ENCODE results near the gene WDR31.

Gene WDR31

GRCh38 chr9:113340011-113340699 is at the start of gene WDR31:
Gene WDR31 (minus strand): TSS chr9:113340275. CDS start chr9:113332022, 8,253 bp downstream.
- peak; percentile 92 for DNase-seq (ENCODE audit: extremely low spot score)
- CTCF ChIA-PET, result interaction anchor here (0.8 to 1.4 kb wide), 2 partner anchors 24 to 61 kb away, joined by 3 read pairs; partner anchors contain the start of gene ALAD
- peak; percentile 69 for TF ChIP-seq L3MBTL2 (conservative IDR thresholded peaks at IDR 0.05)
- TF ChIP-seq TARDBP (IDR thresholded peaks at IDR 0.05), result no peak; the same call in 1 of the 2 replicates
- TF ChIP-seq LEF1 (IDR thresholded peaks at IDR 0.05; ENCODE audit: borderline replicate concordance), result 0 out of 2 replicates have a peak, but pooled peaks have one; percentile 37
- no peak for TF ChIP-seq FOXK2 (IDR thresholded peaks at IDR 0.05)
- no peak for TF ChIP-seq ZNF384 (IDR thresholded peaks at IDR 0.05)
- no peak for TF ChIP-seq SP1 (IDR thresholded peaks at IDR 0.05)
- TF ChIP-seq NFRKB (IDR thresholded peaks at IDR 0.05), result no peak
- no peak; the same call in 1 of the 2 replicates for TF ChIP-seq ELF4 (IDR thresholded peaks at IDR 0.05)
- TF ChIP-seq SUZ12 (IDR thresholded peaks at IDR 0.05), result no peak
- TF ChIP-seq FOXA1 (IDR thresholded peaks at IDR 0.05), result no peak
- TF ChIP-seq ARNT (IDR thresholded peaks at IDR 0.05), result peak; percentile 76
- TF ChIP-seq PKNOX1 (IDR thresholded peaks at IDR 0.05), result no peak
- peak; percentile 75; the same call in 1 of the 2 replicates for TF ChIP-seq FOXM1 (IDR thresholded peaks at IDR 0.05; ENCODE audit: borderline replicate concordance)
- no peak for TF ChIP-seq BHLHE40 (IDR thresholded peaks at IDR 0.05; ENCODE audit: borderline replicate concordance)
- TF ChIP-seq HDGF (IDR thresholded peaks at IDR 0.05; ENCODE audit: borderline replicate concordance), result no peak
- TF ChIP-seq CTBP1 (IDR thresholded peaks at IDR 0.05; ENCODE audit: borderline replicate concordance), result peak; percentile 76; the same call in 1 of the 2 replicates
- POLR2A ChIA-PET, result interaction anchor here (0.7 to 3.8 kb wide), 25 partner anchors 9 to 190 kb away, joined by 3 to 25 read pairs (median 5); partner anchors contain the start of genes ALAD, BSPRY, C9orf43 and CDC26

- POLR2A ChIA-PET, result no interaction called here
- TF ChIP-seq FOXM1 (IDR thresholded peaks at IDR 0.05; ENCODE audit: borderline replicate concordance), result no peak
- no peak for TF ChIP-seq LEF1 (IDR thresholded peaks at IDR 0.05; ENCODE audit: borderline replicate concordance)
- TF ChIP-seq PKNOX1 (IDR thresholded peaks at IDR 0.05), result no peak
- TF ChIP-seq NFRKB (IDR thresholded peaks at IDR 0.05), result no peak
- no peak for TF ChIP-seq ELF4 (IDR thresholded peaks at IDR 0.05)
- TF ChIP-seq FOXA1 (IDR thresholded peaks at IDR 0.05), result no peak
- TF ChIP-seq CTBP1 (IDR thresholded peaks at IDR 0.05; ENCODE audit: borderline replicate concordance), result no peak
- no peak for TF ChIP-seq HDGF (IDR thresholded peaks at IDR 0.05; ENCODE audit: borderline replicate concordance)
- TF ChIP-seq BHLHE40 (IDR thresholded peaks at IDR 0.05; ENCODE audit: borderline replicate concordance), result no peak
- TF ChIP-seq TARDBP (IDR thresholded peaks at IDR 0.05), result no peak
- no peak for TF ChIP-seq SUZ12 (IDR thresholded peaks at IDR 0.05)
- CTCF ChIA-PET, result no interaction called here
- no peak for DNase-seq (ENCODE audit: extremely low spot score)
These were observed 49.4 kb upstream of the WDR31 start for GRCh38 chr9:113389451-113389850.

GRCh38 chr9:113388833-113389232 is 48.8 kb upstream of the WDR31 start:
- POLR2A ChIA-PET, result no interaction called here
- CTCF ChIA-PET, result interaction anchor here (1.3 kb wide), 1 partner anchor 13 kb away, joined by 3 read pairs; the partner anchor contains the start of gene ALAD
- DNase-seq (ENCODE audit: extremely low spot score), result no peak
- TF ChIP-seq CTBP1 (IDR thresholded peaks at IDR 0.05; ENCODE audit: borderline replicate concordance) (no peak), NFRKB (IDR thresholded peaks at IDR 0.05) (no peak), ELF4 (IDR thresholded peaks at IDR 0.05) (no peak), FOXA1 (IDR thresholded peaks at IDR 0.05) (no peak), ARNT (IDR thresholded peaks at IDR 0.05) (no peak), FOXK2 (IDR thresholded peaks at IDR 0.05) (no peak), HDGF (IDR thresholded peaks at IDR 0.05; ENCODE audit: borderline replicate concordance) (no peak), BHLHE40 (IDR thresholded peaks at IDR 0.05; ENCODE audit: borderline replicate concordance) (no peak), L3MBTL2 (conservative IDR thresholded peaks at IDR 0.05) (no peak), SUZ12 (IDR thresholded peaks at IDR 0.05) (no peak), ZNF384 (IDR thresholded peaks at IDR 0.05) (no peak), PKNOX1 (IDR thresholded peaks at IDR 0.05) (no peak), SP1 (IDR thresholded peaks at IDR 0.05) (no peak)

GRCh38 chr9:113387560-113388230 is 47.6 kb upstream of the WDR31 start:
- POLR2A ChIA-PET, result interaction anchor here (0.9 to 1.6 kb wide), 4 partner anchors 11 to 48 kb away, joined by 3 to 4 read pairs (median 4); partner anchors contain the start of genes C9orf43, HDHD3, POLE3 and WDR31

GRCh38 chr9:113386571-113387393 is 46.7 kb upstream of the WDR31 start:
- DNase-seq (ENCODE audit: extremely low spot score), result no peak
- ChIA-PET CTCF (no interaction called here), POLR2A (interaction anchor here (0.9 to 2.2 kb wide), 4 partner anchors 10 to 47 kb away, joined by 3 to 7 read pairs (median 4); partner anchors contain the start of genes C9orf43, HDHD3, POLE3 and WDR31)
- no peak for TF ChIP-seq ELF4 (IDR thresholded peaks at IDR 0.05)
- no peak for TF ChIP-seq FOXK2 (IDR thresholded peaks at IDR 0.05)
- no peak for TF ChIP-seq L3MBTL2 (conservative IDR thresholded peaks at IDR 0.05)
- TF ChIP-seq ARNT (IDR thresholded peaks at IDR 0.05), result no peak
- TF ChIP-seq SP1 (IDR thresholded peaks at IDR 0.05), result no peak
- TF ChIP-seq SUZ12 (IDR thresholded peaks at IDR 0.05), result no peak
- TF ChIP-seq ZNF384 (IDR thresholded peaks at IDR 0.05), result no peak
- no peak for TF ChIP-seq FOXA1 (IDR thresholded peaks at IDR 0.05)
- TF ChIP-seq PKNOX1 (IDR thresholded peaks at IDR 0.05), result no peak
- TF ChIP-seq HDGF (IDR thresholded peaks at IDR 0.05; ENCODE audit: borderline replicate concordance), result no peak
- no peak for TF ChIP-seq BHLHE40 (IDR thresholded peaks at IDR 0.05; ENCODE audit: borderline replicate concordance)

More at GRCh38 chr9:113387560-113388230, 47.6 kb upstream of the WDR31 start:
- TF ChIP-seq HDGF (IDR thresholded peaks at IDR 0.05; ENCODE audit: borderline replicate concordance), result no peak
- CTCF ChIA-PET, result interaction anchor here (1.3 kb wide), 1 partner anchor 14 kb away, joined by 3 read pairs; the partner anchor contains the start of gene ALAD
- DNase-seq (ENCODE audit: extremely low spot score), result no peak
